T-helper 1 cell (primary cell): ENCODE measurements around the gene SCG2.
"Not testable (repeated sequence)": the region's sequence is repeated elsewhere in the genome, so short reads cannot be mapped to it uniquely, and the experiment has no call there.

Experiments
- DNase-seq, 5 donors: peaks; one replicate each; pipeline ENCODE4 v3.0.0-alpha.2; 2012 to 2020

Gene SCG2

DNA sequence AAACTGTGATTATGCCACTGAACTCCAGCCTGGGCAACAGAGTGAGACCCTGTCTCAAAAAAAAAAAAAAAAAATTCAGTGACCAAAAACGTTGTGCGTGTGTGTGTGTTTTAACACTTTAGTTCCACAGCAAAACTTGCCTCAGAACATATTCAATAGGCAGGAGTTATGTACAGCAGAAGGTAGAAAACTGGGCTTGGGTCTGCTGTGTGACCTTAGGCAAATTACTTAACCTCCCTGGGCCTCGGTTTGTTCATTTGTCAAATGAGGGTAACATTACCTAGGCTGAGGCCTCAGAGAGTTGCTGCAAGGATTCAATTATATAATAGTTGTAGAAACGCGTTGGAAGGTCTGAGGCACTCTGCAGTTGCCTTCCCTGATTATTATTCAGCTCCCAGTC lies 10.3 kb upstream of the SCG2 start:
- no peak for DNase-seq

DNA sequence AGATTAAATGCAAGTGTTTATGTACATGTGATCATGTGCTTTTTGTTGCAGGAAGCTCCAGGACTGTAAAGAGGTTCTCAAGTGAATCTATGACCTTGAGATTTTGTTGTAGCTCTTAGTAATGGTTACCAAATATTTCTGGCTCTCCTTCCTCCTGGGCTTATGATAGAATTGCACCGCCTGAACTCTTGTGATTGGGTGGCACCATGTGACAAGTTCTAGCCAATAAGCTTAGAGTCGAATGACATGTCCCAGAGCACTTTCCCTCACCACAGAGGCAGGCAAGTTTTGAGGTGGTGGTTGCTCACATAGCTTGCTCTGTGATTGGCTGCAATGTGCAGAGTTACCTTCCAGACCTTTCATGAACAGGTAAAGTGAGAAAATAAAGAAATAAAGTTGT lies 8.9 kb upstream of the SCG2 start:
- DNase-seq: no peak

DNA sequence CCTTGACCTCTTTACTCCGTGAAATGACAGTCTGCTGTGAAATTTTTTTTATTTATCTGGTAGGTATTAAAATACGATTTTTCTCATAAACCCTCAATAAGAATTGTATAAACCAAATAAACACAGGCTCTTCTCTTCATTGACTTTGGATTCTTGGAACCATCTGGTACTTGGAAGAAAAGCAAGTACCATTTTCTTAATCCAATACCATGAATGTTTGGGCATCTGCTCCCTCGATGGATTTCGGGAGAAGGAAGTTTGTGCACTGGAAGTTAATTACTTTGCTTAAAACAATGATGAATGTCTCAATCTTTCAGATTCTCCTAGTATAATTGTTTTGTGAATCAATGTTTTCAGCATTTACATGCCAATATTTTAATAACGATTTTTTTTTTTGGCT lies 5.3 kb upstream of the SCG2 start:
- DNase-seq: no peak

DNA sequence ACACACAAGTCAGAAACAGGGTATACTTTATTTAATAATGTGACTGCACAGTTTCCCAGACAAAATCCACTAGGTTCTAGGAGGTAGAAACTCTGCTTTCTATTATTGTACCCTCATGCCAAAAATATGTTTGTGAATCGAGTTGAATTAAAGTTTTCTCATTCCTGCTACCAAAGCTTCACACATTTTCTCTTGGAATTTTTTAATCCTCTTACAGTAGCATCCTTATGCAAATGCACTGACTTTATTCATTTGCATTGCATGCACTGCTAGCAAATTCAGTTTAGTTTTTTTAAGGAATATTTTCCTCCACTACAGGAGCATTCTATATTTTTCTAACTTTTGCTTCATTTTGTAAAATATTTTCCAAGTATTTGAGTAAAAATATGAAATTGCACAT lies 4.8 kb upstream of the SCG2 start:
- no peak for DNase-seq

DNA sequence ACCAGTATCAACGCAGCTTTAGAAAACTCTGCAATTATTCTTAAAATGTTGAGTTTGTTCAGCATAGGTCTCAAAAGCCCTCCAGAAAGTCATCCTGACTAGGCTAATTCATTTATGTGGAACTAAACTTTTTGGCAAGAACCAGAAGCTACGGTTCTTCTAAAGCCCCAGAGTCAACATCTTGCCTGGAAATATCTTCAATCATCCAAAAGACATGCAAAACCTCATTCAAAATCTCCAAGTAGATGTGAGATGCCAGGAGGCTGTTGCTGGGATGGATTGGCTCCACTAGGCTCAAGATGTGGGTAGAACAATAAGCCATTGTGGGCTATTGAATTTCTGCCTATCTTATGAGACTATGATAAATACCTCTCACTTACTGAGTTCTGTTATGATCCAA lies 2.1 kb upstream of the SCG2 start:
- no peak for DNase-seq

DNA sequence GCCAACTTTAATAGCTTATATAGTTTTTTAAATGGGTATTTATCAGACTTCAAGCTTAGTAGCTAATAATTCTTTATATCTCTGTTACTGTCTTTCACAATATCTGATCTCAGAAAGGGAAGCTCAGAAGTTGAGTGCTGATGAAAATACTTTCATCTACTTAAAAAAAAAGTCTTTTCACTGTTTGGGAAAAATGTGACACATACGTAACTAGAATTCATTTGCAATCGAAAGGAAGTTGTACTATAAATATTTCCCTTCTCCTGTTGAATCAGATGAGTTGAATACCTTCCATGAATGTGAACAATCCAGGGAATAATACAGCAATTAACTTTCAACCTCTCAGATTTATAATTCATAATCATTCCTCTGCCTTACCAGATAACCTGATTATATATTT lies 811 bp upstream of the SCG2 start:
- DNase-seq: no peak

DNA sequence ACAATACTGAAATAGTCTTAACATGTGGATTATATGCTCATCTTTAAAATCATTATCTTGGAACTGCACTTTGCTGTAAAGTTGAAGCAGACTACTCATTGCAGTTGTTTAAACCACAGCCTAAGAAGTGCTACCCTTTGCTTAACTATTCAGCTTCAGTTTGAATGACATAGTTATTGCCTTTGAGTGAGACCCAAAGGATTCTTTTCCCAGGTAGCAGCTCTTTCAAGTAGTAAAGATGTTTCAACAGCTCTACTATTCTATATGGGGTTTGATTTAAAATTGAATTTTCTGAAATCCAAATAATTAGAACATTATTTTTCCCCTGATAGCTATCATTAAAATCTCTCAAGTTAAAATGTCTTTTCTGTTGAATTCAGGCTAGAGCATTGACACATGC lies 1.1 kb downstream of the SCG2 start:
- no peak for DNase-seq

DNA sequence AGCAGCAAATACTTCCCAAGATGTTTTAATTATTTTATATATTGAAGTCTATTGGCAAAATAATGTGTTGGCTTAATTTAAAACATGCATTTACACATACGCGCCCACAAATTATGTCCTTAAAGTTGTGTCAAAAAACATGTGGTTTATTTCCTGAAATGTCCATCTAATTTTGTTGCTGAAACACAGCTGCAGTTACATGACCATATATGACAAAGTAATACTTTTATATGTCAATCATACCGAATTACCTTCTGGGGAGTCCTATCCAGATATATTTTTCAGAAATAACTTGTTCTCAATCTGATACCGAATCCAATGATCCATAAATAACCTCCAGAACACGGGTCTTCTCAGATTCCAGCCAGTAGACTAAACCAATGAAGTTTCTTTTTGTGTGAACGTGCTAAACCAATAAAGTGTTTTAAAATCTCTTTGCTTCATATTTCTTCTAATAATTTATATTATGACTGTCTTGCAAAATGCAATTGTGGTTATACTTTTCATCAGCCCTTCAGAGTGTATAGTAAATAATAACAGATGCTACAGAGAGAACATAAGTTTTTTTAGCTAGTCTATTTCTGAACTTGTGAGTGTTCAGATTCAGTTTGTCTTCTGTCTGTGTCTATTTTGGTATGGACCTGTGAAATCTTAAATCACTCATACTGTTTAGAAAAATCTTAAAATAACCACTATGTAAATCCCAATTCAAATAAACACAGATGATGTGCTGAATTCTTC lies 2.4 kb downstream of the SCG2 start:
- DNase-seq: no peak

DNA sequence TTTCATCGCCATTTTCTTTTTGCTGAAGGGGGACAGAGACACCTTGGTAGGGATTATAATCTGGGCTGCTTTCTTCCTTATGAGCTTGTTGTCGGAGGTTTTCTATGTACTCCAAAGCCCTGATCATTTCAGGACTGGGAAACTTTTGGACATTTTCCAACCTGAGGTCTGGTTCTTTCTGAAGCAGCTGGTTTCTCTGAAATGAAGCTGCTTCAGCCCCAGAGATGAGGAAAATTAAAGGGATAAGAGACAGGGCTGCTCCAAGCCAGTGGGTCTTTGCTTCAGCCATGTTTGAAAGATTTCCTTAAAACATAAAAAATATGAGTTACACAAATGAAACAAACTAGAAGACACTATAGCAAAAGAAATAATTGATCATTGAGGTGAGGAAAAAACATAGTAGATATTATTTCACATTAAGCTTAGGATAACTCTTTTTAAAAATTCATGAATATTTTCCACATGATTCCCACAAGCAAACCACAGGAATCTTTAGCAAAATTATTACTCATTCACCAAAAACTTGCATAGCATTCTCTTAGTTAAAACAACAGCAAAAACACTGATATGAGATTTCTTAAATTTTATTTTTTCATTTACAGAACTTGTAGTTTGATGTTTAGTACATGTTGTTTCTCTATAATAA lies 3.0 kb downstream of the SCG2 start:
- DNase-seq: no peak

DNA sequence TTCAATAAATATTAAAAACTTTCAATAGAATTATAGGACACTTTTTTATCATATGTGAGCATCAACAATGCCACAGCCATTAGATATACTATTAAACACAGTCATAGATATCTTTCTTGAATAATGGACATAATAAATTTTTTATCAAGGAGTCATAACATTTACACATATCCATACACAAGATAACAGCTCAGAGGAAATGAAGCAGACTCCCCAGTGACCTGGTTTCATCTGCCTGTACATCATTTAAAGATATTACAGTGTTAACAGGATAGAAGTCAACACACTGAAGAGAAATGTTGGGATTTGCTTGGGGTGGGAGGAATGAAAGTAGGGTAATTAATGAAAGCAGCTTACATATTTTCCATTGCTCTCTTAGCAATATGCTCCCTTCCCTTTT lies 5.1 kb downstream of the SCG2 start:
- DNase-seq: no peak

DNA sequence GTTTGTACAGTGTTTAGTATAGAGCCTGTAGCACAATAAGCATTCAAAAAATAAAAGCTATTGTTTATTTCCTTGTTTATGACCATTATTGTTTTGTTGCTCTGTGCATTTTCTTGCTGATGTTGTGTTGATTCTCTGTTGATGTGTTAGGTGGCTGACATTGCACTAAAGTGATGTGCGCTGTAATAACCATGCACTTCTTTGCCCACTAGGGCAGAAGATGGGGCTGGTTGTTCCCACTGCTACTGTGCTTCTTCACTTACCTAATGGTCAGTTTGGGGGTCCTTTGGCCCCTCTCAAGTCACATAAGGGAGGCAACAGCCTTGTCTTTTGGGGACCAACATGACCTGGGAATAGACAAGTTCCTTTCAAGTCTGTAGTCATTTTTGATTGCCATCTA lies 6.0 kb downstream of the SCG2 start:
- DNase-seq: no peak

DNA sequence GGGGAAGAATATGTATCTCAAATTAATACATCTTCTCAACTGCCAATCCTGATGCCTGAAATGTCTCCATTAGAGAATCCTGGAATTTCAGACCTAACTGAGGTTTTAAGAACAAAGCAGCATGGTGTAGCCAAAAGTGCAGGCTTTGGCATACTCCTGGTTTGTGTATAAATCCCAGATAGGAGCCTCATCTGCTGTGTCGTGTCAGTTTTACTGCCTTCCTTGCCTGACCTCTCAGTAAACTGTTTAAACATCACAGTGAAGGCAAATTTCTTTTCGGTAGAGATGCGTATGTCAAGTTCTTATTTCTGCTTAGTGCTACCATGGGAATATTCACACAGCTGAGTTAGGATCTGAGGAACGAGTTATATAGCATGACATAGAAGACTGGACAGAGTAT lies 7.3 kb downstream of the SCG2 start:
- DNase-seq: no peak

DNA sequence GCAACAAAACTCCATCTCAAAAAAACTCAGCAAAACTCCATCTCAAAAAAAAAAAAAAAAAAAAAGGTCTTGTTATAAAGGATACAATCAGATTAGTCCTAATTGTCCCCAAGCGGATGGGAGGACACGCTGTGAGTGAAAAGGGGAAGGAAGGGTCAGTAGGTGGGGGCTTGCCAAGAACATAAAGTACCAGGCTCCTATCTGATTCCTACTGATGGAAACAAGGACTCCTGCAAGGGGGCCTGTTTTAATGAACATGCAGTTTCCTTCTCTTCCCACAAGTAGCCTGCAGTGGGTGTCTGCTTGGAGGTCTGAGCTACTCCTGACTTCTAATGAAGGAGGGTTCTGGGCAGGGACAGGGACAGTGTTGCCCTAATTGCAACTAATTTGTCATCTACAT lies 7.9 kb downstream of the SCG2 start:
- no peak for DNase-seq

DNA sequence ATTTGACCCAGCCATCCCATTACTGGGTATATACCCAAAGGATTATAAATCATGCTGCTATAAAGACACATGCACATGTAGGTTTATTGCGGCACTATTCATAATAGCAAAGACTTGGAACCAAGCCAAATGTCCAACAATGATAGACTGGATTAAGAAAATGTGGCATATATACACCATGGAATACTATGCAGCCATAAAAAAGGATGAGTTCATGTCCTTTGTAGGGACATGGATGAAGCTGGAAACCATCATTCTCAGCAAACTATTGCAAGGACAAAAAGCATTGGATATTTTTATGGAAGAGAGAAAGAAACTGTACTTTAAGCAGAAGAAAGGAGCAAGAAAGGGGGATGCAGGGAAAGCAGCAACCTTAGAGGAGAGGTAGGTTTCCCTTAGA lies 9.5 kb downstream of the SCG2 start:
- not testable (repeated sequence) for DNase-seq

DNA sequence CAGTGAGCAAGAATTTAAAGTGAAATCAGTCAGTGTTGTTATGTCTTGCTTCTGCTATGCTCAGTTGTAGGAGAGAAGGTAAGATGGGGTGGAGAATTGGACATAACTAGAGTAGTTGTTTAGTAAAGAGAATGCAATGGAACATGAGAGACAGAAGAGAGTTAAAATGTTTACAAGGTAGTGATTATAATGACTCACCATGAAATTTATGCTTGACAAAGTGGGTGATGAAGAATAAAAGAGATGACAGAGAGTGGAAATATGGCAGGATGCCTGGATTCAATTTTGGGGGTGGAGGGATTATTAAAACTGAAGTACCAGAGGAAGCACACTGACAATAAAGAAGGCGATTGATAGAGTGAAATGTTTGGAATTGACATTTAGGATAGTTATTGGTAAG lies 10.6 kb downstream of the SCG2 start:
- DNase-seq: no peak

DNA sequence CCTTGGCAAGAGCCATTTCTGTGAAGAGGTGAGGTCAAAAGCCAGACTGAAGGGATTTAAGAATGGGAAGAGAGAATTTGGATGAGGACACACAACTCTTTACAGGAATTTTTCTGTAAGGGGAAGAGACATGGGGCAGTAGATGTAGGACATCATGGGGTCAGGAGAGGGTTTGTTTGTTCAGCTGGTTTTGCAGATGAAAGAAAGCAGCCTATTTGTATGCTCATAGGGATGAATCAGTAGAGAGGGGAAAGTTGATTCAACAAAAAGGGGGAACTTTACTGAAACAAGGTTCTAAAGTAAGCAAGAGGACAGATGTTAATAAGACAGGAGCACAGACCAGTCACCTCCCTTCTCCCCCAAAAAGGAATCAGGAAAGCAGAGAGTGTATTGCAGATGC lies 11.2 kb downstream of the SCG2 start:
- no peak for DNase-seq

DNA sequence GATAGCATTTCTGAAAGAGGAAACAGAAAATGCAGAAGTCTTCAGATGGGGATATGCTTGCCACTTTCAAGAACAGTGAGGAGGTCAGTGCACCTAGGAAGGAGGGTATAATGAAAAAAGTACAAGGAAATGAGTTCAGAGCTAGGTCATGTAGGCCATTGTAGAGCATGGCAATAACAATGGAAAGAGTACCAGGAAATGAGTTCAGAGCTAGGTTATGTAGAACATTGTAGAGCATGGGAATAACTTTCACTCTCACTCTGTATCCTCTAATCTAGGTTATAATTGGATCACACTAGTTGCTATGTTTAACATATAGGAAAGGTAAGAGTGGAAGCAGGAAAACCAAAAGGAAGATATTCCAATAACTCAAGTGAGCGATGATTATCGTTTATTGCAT lies 12.3 kb downstream of the SCG2 start:
- DNase-seq: no peak

DNA sequence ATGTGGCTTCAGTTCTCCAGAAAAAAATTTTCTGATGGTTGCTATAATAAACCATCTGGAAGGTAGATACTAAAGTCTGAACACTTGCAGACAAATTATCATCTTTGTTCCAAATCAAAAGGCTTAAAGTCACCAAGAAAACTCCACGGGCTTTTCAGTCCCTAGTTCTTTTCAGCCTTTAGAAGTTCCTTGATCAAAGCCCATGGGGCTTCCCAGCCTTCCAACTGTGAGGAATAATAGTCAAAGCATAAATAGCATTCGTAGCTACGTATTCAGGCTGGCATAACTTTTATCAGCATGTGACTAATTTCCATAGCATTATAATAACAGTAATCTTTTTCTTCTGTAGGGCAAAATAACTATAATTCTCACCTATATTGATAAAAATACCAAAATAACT lies 13.9 kb downstream of the SCG2 start:
- no peak for DNase-seq

DNA sequence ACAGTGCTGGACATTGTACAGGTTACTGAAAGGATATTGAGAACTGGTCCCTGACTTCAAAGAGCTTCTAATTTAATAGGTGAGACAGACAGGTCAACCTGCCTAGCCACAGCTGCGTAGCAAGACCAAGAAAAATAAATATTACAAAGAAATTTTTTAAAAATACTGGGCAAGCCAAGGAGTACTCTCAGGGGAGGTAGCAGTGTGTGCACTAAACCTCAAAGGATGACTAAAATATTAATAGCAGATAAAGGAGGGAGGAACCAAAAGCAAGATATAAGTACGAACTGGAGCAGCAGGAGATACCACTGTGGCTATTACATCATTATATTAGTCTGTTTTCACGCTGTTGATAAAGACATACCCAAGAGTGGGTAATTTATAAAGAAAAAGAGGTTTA lies 14.9 kb downstream of the SCG2 start:
- DNase-seq: no peak

DNA sequence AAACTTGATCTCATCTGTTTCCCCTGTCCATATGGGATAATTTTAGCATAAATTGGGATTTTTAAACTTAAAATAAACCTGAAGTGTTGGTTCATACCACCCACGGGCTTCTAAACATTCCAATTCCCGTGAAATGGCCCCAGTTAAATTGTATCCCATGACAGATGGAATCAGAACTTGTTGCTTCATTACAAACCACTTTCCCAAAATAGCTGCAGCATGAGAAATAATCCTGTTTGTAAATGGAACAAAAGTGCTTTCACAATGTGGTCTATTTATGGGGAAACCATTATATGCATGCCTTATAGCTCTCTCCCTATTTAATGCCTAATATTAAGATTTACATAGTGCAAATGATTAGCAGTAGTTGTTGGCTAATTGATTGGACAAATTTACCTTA lies 15.9 kb downstream of the SCG2 start:
- no peak for DNase-seq

DNA sequence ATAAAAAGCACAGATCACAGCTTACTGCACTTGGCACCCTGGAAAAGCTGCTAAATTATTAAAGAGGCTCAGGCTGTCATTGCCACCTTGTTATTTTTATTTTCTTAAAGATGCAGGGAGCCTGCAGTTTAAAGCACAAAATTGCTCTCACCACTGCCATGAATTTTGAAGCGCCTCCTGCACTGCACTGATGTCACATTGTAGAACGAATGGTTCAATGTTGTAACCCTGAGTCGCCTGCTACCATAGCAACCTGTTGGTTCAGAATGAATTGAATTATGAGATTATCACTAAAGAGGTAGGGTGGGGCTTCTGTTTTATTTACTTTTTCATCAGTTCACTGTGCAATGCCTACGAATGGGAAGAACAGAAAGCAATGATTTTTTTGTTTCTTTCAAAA lies 16.5 kb downstream of the SCG2 start:
- no peak for DNase-seq

DNA sequence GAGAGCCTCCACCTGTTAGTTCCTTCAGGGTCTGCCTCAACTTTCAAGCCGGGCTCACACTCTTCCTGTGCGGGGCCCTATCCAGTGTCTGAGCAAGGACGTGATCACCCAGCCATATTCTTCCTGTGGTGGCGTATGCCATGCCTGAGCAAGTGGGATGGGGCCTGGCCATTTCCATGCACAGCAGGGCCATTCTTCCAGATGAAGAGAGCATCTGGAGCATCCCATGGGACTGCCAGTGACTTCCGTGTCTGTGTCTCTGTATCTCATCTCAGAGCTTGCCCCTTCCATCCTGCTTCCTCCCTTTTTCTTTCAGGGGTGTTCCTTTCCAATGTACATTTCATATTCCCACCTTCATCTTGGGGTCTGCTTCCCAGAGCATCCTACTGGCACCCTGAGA lies 20.2 kb downstream of the SCG2 start:
- DNase-seq: no peak

DNA sequence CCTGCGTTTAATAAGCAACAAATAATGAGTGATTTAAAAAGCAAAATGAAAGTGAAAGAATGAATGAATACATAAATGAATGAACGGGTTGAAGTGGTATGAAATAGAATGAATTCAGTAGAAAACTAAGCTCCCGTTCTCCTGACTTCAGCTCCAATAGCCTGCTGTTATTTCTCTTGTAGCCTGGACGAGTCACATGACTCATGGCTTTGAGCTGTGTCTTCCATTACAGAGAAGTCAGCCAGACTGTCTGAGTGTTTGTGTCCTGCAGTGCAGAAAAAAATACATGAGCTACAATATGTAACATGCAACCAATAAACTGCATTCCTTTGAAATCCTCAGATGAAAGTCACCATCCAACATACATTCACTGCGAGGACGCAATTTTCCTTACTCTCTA lies 21.2 kb downstream of the SCG2 start:
- no peak for DNase-seq

DNA sequence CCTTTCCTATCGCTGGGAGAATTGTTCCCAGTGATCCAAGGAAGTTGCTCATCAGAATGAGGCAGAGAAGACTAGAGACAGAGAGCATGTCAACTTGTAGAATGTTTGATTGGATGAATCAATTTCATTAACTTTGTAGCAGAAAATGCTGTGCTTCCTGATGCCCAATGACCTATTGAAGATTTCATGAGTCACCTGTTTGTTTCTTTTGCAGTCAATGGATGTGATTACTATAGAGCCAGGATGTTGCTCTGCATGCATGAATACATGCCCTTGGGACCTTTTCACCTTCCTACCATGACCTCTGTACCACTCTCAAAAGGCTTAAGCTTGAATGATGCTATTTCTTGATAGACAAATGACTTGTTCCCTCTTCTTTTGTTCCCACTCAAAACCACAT lies 23.3 kb downstream of the SCG2 start:
- DNase-seq: no peak

DNA sequence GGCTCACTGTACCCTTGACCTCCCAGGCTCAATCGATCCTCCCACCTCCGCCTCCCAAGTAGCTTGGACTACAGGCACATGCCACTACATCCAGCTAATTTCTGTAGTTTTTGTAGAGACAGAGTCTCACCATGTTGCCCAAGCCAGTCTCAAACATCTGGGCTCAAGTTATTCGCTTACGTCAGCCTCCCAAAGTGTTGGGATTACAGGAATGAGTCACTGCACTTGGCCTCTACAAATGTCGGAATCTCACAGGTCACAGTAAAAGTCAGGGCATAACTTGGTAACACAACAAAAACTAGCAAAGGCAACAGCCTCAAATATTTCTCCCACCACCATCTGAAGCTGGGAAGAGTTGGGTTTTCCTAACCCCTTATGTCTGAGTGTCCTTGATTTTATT lies 25.3 kb downstream of the SCG2 start:
- no peak for DNase-seq
